Eye (tissue), 1 donor: ENCODE data around the gene INPP4B.
"Not testable (repeated sequence)": the region's sequence is repeated elsewhere in the genome, so short reads cannot be mapped to it uniquely, and the experiment has no call there.

Experiments used
- DNase-seq: peaks from one replicate; pipeline ENCODE4 v3.0.0-alpha.2; 2015

The INPP4B gene

DNA sequence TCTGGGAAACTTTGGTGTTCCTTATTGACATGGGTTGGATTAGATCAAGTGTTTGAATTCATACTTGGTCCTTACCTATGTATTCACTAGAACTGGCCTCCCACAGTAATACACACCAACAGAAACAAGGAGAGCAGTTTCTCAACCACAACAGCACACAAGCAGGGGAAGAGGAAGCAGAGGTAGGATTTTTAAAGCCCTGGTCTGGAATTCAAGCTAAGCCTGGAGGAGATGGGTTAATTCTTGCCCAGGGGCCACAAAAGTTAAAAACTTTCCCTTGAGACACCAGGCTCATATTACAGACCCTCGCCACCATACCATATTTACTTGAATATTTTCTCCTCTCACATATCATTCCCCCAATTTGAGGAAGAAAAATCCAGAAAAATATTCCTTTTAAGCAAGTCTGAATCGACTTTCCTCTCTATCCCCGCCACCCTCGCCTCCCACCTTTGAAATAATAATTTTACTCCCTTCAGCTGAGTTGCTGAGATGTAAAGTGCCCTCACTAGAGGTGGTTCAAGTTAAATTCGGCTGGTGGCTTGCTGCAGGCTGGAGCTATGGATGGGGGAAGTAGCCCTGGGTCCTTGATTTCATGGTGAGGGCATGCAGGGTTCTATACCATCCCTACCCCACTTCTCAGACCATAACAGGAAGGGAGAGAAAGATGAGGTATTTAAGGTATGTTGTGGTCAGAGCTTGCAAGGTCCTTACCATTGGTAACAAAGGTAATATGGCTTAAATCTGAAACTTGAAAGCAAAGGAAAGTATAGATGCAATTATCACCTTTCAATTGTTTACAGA is 440.2 kb downstream of the INPP4B start:
- no peak for DNase-seq

DNA sequence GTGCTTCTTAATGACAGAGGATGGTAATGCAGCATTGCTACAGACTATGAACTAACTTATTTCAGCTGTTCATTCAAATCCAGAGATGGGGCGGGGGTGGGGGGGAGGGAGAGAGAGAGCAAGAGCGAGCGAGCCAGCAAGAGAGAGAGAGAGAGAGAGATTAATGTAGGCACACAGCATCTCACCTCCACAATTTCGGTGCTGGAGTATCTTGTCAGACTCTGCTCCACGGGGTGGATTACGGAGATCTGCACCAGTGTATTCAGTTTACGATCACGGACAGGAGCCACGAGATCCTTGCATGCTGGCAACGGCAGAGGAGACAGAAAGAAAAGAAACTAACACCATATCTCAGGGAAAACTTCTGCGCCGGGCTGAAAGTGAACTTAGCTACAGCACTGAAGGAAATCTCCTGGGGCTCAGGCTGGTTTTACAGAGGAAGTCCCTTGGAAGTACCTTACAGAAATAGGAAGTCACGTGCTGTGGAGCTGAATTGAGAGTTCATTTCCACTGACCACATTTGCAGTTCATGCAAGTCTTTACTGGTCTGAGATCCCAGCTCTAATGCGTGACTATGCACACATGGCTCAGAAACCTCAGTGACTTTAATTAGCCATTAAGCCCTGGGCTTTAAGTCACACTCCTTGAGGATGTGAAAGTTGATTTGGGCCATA is 440.9 kb downstream of the INPP4B start:
- DNase-seq = peak; percentile 79

DNA sequence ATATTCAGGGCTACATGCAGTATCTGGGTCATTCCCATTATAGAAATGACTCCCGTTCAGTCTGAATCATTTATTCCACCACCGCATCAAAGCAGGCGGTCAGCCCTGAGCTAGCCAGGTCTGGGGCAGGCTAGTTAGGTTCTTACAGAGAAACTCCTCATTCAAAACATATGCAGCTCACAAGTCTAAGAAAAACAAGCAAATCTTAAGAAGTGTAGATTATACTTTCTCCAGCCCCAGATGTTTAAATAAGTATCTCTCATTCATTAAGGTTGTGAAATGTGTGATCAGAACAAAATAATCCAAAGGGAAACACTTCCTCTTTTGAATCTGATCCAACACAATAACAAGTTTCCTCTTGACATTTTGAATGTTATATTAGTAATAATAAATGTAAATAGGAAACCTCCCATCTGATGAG is 441.9 kb downstream of the INPP4B start:
- DNase-seq = peak; percentile 43

DNA sequence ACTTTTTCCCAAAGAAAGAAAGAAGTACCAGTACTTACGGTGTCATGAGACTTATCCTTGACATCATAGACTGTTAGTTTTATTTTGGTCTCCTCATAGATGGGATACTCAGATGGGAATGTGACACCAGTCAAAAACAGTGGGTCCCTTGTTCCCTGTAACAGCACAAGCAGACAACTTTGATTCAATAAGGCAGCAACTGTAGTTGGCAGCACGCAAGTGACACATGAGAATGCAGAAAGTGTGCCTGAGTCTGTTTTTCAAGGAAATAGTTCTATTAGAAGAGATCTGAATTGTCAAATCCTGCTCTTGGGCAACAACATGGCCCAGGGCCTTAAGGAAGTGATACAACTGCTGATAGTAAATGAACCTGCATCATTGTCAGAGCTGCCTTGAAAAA is 443.2 kb downstream of the INPP4B start:
- DNase-seq = peak; percentile 44

DNA sequence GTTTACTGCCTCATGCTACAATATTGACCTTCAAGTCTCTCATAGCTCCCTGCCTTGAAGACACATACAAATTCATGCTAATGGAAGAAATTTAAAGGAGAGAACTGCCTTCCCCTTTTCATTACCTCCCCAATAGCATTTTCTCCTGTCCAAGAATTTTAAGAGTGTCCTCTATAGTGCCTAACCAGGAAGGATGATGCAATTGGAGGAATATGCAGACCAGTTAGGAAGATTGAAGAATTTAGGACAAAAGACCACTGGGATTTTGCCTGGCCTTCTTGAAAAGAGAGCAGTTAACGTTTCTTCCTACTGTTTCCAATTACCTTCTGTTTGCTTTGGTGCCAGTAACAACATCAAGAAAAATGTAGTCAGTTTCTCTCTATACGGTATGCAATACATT is 443.9 kb downstream of the INPP4B start:
- DNase-seq = peak; percentile 35

DNA sequence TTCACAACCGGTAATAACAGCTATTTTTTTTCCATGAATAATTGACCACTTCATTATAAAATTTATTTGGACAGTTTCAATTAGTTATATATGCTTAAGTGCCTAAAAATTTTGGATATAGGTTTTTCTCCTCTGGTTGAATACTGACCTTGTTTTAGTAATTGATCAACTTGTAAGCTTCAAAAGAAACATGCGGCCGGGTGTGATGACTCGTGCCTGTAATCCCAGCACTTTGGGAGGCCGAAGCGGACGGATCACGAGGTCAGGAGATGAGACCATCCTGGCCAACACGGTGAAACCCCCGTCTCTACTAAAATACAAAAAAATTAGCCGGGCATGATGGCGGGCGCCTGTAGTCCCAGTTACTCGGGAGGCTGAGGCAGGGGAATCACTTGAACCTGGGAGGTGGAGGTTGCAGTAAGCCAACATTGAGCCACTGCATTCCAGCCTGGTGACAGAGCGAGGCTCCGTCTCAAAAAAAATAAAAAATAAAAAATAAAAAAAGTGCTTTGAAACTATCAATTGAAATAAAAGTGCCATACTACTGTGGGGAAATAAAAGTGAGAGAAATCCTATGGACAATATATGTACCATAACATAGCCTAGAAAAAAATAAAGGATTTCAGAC is 448.6 kb downstream of the INPP4B start:
- not testable (repeated sequence) for DNase-seq

DNA sequence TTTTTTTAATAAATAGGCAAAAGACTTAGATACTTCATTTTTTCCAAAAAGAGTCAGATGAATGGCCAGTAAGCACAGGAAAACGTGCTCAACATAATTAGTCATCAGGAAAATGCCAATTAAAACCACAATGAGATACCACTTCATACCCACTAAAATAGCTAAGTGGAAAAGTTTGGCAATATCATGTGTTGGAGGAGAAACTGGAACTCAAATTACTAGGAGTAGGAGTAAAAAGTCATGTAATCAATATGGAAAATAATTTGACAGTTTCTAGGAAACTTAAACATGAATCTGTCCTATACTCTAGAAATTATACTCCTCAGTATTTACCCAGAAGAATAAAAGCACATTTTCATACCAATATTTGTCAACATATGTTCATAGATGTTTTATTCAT is 449.8 kb downstream of the INPP4B start:
- no peak for DNase-seq

DNA sequence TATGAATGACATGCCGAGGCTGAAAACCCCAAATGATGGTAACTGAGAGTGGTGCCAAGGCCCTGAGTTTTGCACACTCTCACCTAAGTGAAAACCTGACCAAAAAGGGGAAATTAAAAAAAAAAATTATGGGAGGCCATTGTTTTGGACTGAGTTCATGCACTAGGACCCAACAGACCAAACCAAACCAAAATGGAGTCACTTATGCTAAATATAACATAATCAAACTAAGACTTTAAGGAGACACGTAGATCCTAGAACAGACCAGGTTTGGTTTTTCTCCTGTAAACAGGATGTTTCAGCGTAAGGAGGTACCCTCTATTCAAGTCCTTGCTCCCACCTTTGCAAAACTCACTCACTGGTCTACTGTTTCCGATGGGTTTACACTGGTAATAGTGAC is 453.0 kb downstream of the INPP4B start:
- no peak for DNase-seq

DNA sequence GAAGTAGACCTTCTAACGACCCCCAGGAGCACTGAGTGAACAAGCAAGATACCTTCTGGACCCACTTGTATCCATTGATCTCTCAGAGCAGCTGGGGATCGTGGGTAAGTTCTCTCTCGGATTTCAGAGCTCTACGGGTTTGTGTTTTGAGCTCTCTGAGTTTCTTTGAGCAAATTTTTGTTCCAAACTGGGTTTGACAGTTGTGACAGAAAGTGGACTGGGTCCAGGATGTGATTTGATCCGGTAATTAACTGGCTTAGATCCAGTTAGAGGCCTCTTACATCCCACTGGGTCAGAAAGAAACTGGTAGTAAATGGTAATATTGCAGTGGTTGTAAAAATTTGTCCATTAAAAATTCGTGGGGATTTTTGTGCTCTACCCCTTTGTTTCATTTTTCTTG is 459.2 kb downstream of the INPP4B start:
- peak; percentile 52 for DNase-seq

DNA sequence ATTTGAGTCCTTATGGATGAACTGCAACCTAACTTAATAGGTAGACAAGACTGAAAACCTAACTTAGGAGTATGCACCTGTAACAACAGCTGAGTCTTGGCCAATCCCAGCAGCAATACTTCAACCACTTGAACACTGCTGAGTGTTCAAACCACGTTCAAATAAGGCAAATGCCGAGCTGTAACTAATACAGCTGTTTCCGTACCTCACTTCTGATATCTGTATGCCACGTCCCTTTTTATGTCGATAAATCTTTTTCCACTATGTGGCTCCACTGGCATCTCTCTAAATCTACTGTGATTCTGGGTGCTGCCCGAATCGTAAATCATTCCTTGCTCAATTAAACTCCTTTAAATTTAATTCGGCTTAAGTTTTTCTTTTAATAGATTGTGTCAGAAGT is 459.7 kb downstream of the INPP4B start:
- DNase-seq = no peak

DNA sequence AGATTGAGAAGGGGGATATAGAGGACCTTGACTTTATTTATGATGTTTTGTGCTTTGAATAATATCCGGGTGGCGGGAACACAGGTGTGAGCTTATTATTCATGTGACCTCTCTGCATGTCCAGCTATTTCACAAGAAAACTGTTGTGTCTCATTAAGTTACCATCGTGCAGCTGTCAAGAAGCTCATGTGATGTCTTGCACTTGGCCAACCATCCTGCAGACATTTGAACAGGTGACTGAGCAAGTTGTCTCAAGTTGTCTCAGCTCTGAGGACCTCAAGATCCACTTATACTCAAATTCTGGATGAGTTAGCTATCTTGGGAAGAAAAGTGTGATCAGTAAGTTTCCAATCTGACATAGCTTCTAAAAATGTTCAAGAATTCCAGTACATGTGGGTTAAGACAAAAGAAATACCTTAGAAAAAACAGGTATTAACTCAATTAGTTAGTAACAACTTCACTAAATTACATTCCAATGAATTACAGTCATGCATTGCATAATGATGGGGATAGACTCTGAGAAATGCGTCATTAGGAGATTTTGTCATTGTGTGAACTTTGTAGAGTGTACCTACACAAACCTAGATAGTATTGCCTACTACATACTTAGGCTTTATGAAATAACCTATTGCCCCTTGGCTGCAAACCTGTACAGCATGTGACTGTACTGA is 462.2 kb downstream of the INPP4B start:
- DNase-seq = no peak

DNA sequence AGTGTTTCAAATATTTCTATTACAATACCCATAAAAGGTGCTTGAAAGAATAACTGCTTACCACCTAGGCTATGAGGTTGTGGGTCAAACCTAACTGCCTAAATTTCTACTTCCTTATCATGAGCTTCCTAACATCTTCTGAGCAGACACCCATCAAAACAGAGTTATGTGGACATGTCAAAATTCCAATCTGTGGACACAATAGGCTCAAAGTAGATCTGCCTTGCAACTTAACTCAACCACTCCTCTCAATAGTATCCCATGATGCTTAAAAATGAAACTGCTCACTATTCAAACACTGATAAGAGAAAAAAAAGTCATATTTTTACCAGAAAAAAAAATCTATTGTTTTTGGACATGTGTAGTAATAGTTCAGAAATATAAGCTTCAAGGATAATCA is 462.7 kb downstream of the INPP4B start:
- no peak for DNase-seq

DNA sequence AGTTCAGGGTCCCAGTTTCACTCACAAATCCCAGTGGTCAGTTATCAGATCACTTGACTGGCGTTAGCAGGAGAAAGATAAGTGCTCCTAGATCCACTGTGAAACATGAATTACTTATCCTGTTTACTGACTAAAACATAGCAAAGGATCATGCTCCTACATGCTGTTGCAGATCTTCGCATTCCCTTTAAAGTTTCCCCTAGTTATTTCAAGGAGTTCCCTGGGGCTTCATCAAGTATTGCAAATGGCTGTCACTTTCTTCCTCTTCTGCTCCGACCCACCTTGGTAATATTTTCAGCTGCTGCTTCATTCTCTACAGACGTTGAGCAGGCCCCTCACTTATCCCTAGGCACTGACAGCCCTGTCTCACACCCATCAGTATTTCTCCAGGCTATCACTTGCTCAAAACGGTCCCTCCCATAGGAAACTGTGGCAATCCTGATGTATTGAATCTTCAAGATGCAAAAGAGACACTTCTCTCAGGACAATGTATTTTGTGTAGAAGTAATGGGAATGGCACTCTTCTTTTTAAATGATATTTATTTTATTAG is 466.0 kb downstream of the INPP4B start:
- DNase-seq = peak; percentile 31

DNA sequence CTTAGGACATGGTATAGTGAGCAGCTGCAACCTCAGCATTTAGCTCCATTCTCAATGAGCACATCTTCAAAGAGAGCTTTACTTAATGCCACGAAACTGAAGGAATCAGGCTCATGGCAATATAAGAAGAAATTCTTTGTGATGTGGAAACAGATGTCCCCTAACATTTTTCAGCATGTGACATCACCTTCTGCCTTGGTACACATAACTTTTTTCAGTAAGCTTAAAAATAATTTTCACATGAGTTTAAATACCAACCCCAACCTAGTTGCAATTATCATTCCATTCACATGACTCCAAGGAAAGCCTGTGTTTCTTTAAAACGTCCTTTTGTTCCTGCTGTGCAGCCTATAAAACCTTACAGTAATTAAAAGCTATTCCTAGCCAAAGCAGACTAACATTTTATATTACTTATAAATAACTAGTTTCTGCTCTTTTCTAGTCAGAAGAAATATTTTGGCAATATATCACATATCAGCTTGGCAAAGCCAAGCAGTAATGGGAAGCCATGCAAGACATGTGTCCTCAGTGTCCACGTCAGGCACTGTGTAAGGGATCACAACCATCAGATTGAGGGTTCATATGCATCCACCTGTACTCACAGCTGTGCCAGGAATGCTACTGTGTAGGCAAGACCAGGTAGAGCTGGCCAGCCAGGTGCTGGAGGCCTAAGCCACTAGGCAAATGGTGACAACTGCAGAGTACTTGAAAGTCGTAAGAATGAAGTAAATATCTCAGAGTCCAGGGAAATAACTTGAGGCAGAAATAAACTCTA is 466.6 kb downstream of the INPP4B start:
- peak; percentile 50 for DNase-seq

DNA sequence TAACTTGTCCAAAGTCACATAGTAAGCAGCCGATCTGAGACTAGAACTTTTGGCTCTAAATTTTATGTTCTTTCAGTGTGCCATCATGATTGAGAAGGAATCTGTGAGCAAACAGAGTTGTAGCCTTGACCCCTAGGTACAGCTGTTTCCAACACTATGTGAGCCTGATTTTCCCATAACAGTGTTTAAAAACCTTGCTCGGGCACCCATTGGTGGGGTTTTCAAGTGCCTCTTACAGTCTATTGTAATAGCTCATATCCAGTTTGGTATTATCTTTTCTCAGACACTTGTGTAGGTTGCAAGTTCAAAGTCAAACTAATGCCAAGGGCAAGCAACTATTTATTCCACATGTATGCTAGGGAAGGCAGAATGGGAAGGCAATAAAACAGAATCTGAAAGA is 467.9 kb downstream of the INPP4B start:
- DNase-seq = no peak

DNA sequence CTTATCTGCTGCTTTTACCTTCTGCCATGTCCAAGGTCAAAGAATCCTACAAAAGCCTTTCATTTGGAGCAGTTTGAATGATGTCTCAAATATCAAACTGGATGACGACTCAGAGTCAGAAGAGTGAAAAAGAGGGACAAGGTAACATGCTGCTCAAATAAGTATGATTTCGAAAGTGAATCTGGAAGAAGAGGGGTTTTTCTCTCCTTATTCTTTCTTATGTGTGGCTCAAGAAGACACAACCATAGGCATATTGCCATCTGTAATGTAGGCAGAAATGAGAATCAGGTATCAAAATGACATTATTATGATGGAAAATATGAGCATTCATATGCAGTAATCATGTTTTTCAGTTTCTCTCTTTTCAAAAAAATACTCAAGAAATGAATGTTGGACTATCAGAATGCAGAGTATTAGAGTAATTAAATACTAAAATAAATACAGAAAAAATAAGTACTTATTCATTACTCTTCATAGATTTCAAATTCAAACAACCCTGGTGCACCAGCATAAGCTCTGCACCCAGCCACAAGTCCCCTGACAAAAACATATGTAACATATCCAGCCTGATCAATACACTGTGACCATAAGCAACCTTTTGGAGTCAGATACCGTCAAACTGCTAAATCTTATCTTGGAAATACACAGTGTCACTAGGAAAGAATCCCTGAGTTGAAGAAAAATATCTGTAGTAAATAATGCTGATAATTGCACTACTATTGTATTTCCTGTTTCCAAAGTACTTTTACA is 468.6 kb downstream of the INPP4B start:
- no peak for DNase-seq

DNA sequence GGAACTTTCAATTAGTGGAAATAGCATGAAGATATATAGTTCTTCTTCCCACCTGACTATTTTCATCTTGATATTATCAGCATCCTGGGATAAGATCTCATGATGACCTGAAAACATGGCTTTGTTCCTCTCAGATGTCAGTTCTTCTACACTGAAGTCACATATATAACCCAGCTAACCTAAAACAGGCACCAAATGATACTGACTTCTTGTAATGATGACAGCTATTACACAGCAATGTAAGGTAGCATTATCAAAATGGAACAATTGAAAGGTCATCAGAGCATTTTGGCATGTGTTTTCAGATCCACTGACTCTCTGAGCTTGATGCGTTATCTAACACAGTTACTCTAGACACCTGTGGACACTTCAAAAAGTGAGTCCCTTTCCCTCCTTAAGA is 469.9 kb downstream of the INPP4B start:
- DNase-seq = no peak

DNA sequence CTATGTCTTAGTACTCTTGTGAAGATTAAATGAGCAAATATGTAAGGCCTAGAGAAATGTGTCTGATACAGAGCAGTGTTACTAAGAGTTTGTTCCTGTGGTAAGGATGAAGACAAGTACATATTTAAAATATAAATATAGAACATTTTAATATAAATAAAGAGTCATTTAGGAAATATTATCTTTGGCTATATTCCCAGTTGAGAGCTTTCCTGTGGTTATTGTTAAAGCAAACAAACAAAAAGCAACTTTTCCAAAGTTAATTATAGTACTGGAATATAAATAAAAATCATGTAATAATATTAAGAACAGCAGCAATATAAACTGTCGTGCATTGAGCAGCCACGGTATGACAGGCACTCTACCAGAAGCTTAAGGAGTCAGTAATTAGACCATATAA is 472.5 kb downstream of the INPP4B start:
- no peak for DNase-seq

DNA sequence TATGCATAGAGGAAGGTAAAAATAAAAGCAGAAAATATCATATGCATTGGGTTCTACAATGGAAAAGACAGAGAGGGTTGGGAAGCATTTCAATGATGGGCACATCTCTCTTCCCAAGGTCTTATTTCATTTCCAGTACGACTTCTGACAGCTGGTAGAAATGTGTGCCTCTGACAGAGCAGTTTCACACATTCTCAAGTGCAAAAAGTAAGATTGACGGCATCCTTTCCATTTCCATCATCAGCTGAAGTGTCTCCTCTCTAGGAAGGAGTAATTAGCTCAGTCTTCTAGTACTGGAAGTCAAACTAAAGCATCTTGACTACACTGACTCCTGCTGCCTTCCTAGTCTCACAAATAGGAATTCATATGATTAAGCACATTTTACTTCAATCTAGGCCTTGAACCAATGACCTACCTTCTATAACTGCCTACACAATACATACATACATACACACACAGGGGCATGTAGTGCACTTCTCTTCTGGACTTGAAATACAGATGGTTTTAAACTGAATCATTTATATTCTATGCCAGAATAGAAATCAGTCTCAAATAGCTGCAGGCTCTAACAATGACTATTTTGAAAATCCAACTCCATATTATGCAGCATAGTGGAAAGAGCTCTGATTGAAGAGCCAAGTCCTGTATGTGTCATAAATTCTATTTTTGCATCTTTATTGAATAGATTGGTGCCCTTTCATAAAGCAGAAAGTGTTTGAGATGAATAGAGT is 473.4 kb downstream of the INPP4B start:
- no peak for DNase-seq

DNA sequence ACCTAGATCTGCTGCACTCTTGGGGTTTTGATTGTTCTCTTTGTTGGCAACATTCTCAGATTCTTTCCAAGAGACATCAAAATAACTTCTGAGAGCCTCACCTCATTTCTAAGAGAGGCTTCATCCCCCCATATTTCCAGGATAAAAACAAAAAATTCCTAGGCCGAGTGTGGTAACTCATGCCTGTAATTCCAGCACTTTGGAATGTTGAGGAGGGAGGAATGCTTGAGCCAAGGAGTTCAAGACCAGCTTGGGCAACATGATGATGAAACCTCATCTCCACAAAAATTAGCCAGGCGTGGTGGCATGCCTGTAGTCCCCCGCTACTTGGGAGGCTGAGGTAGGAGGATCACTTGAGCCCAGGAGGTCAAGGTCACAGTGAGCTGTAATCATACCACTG is 477.0 kb downstream of the INPP4B start:
- no peak for DNase-seq
